ENCODE results near the gene WWOX.

DNA sequence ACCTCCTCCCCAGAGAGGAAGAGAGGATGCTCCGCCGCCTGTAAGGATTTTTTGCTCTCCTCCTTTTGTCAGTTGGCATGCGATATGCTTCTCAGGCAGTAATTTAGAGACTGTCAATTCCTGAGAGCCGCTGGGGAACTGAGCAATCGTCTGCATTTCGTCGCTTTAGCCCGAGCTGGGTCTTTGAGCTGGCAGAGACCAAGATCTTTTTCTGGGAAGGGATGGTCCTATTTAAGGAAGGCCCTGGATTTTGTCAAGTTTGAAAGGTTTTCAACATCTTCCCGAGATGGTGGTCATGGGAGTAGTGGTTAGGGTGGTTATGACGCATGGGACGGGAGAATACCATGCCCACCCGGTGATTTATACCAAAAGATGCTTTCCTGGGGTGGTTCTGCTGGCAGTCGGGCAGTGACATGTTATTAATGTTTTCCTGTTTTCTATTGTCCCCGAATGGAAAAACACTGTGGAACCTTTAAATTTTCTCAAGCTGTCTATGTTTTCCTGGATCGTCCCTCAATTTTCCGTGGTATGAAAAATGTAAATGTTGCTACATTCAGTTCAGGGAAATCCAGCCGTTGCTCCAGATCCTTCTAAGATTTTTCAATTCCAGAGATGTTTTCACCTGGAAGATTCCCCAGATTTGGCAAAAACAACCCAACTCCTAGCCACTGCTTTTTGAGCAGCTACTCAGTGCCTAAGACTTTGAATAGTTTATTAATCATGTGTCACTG, 914.6 kb downstream of the WWOX start:
- no peak for TF ChIP-seq EZH2 (optimal IDR thresholded peaks at IDR 0.05; ENCODE audit: low read depth, low read length)
- no peak for TF ChIP-seq CTCF (IDR thresholded peaks at IDR 0.05; ENCODE audit: low read length)
- no peak for TF ChIP-seq EZH2phosphoT487 (IDR thresholded peaks at IDR 0.05; ENCODE audit: low read length)

Measured in MM.1S (cell line).